NCI-H2029 treated with DMSO at 0.1 percent for 48 hours (cell line): ENCODE measurements around the gene CEP43.

Experiments used
- DNase-seq: peaks from one replicate; lab custom pipeline; 2025; lab: John Stamatoyannopoulos, UW

CEP43 gene, protein sequence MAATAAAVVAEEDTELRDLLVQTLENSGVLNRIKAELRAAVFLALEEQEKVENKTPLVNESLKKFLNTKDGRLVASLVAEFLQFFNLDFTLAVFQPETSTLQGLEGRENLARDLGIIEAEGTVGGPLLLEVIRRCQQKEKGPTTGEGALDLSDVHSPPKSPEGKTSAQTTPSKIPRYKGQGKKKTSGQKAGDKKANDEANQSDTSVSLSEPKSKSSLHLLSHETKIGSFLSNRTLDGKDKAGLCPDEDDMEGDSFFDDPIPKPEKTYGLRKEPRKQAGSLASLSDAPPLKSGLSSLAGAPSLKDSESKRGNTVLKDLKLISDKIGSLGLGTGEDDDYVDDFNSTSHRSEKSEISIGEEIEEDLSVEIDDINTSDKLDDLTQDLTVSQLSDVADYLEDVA

DNA sequence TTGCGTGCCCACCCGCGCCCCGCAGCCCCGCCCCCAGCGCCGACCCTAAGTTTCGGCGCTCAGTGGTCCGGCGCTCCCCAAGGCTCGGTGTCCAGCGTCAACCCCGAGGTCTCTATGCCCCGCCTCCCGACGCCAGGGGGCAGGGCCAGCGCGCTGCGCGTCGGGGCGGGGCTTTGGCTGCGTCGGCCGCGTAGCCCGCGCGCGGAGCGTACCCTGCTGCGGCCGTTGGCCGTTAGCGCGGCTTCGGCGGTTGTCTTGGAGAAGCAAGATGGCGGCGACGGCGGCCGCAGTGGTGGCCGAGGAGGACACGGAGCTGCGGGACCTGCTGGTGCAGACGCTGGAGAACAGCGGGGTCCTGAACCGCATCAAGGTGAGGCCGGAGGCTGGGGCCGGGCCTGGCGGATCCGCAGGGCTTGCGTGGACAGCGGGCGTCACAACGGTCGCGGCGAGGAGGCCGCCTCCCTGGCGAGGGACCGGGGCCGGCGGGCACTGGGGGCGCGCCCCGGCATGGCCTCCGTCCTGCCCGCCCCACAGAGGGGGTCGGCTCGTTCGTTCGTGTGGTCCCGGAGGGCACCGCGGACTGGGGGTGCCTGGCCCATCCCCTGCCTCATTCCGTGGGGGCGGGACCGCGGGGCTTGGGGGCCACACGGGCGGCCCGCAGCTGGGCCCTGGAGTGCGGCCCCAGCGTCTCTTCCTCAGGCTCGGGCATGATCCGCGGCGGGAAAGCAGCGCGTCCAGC, at the start of gene CEP43:
Gene CEP43 (plus strand): TSS at position 253 of the 739 bp plus-strand sequence. CDS start 16 bp downstream, at position 269.
- DNase-seq: peak; percentile 86

DNA sequence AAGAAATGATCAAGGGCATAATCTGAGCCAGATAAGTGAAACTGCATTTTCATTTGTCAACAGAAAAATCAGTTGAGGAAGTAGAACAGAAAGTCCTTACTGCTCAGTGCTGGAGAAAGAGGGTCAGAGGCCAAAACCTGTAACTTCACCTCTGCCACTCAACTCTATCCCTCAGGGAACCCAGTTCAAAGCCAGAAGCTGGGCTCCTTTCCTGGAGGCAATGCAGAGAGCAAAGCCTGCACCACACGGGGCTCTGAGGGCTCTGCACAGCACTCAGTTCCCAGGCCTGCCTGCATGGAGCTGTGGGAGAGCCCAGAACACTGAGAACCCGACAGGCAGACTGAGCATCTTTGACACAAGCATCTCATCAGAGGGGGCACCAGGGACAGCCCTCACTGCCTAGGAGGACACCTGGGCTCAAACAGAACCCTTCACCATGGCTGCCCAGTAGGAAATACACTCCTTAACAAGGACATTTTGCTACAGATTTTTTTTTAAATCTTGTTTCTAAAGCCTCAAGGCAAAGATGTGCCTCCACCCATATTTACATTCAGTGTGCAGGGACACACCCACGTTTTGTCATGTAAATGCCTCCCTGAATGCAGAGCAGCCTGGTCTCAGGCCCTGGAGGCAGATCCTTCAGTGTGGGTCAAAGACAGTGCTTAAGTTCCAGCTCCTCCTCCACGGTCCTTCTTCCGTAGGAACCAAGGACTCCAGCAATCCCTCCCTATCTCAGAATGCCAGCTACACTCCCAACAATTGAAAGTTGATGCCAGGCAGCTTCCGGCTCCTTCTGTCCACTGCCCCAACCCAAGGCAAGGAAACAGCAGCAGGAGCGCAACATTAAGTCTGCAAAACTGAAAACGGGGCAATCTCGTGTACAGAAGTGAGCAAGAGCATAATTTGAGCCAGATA, 49.4 kb upstream of the CEP43 start:
- DNase-seq: no peak

DNA sequence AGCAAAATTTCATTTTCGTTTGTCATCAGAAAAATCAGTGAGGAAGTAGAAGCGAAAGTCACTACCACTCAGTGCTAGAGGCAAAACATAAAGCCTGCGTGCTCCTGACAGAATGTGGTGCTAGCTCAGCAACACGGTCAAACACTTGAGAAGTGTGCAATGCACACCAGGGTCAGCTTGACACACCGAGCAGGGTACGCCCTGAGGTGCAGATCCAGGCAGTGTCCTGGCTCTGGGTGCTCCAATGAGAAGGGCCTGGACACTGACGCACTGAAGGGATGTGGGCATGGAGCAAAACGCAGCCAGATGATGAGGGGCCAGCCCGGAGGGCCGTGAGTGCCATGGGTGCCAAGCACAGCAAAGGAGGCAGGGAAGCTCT, 48.8 kb upstream of the CEP43 start:
- no peak for DNase-seq

DNA sequence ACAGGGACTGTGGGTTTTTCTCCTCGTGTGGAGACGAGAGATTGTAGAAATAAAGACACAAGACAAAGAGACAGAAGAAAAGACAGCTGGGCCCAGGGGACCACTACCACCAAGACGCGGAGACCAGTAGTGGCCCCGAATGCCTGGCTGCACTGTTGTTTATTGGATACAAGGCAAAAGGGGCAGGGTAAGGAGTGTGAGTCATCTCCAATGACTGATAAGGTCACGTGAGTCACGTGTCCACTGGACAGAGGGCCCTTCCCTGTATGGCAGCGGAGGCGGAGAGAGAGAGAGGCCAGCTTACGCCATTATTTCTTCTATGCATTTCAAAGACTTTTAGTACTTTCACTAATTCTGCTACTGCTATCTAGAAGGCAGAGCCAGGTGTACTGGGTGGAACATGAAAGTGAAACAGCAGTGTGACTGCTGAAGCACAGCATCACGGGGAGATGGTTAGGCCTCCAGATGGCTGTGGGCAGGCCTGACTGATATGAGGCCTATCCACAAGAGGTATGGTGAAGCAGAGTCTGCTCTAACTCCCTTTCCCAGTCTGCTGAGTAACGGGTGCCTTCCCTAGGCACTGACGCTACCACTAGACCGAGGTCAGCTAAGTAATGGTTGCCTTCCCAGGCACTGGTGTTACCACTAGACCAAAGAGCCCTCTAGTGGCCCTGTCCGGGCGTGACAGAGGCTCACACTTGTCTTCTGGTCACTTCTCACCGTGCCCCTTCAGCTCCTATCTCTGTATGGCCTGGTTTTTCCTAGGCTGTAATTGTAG, 48.1 kb upstream of the CEP43 start:
- DNase-seq: peak; percentile 59

DNA sequence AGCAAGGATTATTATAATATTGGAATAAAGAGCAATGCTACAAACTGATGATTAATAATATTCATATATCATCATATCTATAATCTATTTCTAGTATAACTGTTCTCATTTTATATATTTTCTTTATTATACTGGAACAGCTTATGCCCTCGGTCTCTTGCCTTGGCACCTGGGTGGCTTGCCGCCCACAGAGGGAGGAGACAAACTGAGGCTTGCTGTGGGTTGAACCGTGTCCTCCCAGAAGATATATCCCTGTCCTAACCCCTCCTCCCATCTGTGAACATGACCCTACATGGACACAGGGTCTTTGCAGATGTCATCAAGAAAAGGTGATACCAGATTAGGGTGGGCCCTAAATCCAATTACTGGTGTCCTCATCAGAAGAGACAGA, 47.5 kb upstream of the CEP43 start:
- no peak for DNase-seq

DNA sequence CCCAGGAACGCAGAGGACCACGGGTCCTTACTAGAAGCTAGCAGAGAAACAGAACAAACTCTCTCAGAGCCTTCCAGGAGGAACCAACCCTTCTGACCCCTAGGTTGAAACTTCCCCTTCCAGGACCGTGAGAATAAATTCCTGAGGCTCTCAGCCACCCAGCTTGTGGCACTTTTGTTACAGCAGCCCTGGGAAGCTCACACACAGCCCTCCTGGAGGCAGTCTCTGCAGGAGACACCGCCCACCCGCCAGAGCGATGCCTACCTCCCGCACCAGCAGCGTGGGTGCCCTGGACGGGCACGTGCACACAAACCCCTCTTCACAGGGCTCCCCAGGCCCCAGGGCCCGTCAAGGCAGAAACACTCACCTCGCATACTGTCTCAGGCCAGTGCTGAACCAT, 47.1 kb upstream of the CEP43 start:
- no peak for DNase-seq

DNA sequence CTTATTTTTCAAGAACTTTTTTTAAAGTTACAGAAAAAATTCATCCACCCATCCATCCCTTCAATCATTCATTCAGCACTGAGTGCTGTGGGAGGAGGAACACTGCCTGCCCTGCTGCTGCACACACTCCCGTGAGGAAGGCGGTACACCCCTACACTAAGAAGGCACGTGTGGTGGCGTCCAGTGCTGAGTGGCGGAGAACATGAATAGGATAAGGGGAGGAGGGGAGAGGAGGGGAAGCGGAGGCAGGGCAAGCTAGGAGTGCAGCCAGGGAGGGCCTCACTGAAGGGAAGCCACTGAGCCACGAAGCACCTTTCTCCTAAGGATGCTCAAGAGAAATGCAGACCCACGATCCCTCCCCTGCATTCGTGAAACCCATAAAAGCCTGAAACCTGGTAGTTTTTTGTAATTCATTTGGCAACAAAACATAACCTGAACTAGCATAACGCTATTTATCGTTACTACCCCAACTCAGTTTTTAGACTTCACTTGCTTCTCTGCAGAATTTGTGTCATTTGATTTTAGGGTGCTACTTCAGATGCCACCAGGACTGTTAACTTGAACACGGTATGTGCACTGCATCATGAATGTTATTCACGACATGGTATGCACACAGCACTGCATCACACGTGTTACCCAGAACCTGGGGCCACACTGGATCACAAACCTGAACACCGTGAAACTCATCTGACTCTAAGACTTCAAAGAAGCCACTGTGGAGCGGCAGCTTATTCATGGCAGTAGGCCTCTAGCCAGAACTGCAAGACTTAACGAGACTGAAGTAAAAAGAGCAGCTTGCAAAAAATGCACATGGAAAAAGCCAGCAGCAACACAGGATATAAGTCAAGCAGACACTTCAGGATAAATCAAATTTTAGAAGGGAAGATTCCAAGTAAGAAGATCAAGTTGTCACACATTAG, 46.4 kb upstream of the CEP43 start:
- DNase-seq: no peak

DNA sequence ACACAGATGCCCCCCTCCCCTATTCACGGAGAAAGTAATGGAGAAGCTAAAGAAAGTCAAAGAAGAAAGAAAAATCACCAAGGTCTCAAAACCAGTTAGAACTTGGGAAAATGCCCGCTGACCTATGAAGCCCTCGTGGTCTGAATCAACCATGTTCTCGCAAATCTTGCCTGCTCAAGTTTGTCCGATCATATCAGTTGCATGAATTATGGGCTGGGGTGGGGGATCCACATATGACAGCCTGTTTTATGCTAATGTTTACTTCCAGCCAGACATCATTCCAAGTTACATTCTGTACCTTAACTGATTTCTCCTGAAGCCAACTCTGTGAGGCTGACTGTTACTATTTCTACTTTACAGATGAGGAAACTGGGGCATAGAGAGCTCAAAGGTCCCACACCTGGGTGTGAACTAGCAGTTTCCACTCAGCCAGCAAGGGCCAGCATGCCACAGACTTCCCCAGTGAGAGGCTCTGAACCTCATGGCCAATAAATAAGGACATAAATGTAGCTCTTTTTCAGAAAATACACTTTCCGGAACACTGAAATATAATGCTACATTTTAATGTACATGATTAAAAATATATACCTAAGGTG, 45.0 kb upstream of the CEP43 start:
- DNase-seq: no peak

DNA sequence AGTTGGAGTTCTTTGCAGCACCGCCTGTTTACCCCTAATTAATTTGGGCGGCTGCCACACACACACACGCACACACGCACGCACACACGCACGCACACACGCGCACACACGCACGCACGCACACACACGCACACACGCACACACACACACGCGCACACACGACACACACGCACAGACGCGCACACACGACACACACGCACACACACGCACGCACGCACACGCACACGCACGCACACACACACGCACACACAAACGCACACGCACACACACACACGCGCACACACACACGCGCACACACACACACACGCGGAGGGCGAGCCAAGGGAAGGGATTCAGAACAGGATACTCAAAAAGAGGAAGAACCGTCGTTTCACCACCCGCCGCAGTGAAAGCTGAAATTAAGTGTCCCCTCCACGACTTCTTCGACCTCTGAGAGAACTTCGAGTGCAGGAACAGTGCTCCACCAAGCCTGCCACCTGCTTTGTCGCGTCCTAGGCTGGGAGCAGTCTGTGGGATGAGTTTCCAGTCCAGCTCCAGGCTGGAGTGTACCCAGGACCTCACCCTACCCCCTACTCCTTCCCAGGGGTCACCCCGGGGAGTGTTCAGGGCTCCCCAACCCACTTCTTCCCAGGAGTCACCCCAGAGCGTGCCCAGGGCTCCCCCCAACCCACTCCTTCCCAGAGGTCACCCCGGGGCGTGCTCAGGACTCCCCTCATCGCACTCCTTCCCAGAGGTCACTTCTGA, 43.9 kb upstream of the CEP43 start:
- DNase-seq: no peak

DNA sequence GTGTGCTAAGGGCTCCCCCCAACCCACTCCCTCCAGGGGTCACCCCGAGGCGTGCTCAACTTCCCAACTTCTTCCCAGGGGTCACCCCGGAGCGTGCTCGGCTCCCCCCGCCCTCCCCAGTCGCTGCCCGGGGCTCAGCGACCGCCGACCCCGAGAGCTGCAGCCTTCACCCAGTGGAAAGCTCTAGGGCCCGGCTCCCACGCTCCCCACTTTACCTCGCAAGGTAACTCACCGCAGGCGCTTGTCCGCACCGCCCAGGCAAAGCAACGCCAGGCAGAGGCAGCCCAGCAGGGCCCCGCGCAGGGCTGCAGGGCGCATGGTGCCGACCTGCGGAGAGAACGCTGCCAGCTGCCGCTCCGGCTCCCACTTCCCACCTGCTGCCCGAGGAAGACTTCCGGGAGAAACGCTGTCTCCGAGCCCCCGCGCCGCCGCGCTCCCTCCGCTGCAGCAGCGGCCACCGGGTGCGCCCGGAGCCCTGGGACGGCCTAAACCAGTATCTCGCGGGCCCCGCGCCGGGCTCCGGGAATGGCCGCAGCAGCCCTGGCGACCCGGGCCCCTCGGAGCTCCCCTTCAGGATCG, 43.2 kb upstream of the CEP43 start:
- peak; percentile 13 for DNase-seq

DNA sequence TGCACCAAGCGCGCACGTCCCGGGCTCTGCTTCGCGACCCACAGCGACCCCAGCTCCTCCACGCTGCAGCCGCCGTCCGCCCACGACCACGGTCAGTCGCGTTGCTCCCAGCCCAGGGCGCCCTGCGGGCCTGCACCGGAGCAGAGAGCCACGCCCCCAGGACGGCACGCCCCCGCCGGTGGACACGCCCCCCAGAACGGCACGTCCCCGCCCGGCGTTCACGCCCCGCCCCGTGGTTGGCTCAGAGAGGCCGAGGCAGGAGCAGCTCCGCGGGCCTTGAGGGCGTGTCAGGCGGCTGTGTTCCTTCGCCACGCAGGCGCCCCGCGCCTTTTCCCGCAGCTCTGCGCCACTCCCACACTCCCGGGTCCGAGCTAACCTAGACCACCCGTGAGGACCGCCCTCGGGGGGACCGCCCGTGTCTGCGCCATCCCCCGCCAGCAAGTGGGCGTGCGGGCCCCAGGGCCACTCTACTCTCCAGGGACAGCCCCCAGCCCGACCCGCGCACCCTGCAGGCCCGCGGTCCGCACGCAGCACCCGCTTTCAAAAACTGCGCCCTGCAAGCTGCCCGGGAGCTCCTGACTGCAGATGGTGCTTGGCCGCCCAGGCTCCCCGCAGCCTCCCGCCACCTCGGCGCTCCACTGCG, 42.6 kb upstream of the CEP43 start, which contains the start of gene RNASET2:
Gene RNASET2 (minus strand): TSS at position 107 of the 643 bp plus-strand sequence. CDS start 368 bp downstream, outside the sequence.
- peak; percentile 81 for DNase-seq

DNA sequence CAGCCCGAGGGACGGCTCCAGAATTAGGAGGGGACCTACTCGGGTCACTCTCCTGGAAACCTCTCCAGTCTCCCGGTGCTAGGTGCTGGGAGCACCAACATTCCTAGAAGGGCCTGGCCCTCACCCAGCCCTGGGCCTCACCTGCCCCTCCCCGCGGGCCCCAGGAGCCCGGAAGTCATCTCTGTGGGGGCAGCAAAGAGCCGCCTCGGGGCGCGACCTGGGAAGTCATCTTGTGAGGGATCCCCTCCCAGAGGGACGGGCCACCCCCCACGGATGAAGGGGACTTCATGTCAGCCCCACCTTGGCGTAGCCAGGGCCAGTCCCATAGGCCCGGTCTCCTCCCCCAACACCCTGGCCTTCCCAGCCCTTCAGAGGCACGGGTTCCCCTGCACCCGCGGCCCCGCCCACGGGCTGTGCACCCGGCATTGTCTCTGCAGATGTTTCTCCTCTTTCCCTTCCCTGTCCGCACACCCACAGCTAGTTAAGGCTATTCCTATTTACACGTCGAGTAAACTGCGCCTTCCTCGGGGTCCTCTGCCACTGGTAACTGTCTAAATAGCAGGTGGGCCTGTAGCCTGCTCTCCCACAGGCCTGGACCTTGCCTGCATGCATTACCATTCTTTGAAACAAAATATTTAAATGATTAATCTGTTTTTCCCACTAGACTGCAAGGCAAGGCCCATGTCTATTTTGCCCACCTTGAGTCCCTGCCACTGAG, 42.0 kb upstream of the CEP43 start:
- DNase-seq: no peak

DNA sequence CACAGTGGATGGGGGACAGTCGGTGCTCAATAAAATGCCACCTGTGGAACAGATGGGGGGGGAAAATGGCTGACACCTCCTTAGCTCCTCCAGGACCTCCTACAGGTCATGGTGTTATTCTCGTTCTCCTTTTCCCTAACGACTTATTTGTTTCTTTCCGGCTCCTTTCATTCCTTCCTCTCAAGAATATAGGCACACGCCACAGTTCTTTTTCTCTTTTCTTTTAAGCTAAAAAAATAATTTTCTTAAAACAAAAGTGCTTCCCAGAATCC, 41.5 kb upstream of the CEP43 start:
- no peak for DNase-seq

DNA sequence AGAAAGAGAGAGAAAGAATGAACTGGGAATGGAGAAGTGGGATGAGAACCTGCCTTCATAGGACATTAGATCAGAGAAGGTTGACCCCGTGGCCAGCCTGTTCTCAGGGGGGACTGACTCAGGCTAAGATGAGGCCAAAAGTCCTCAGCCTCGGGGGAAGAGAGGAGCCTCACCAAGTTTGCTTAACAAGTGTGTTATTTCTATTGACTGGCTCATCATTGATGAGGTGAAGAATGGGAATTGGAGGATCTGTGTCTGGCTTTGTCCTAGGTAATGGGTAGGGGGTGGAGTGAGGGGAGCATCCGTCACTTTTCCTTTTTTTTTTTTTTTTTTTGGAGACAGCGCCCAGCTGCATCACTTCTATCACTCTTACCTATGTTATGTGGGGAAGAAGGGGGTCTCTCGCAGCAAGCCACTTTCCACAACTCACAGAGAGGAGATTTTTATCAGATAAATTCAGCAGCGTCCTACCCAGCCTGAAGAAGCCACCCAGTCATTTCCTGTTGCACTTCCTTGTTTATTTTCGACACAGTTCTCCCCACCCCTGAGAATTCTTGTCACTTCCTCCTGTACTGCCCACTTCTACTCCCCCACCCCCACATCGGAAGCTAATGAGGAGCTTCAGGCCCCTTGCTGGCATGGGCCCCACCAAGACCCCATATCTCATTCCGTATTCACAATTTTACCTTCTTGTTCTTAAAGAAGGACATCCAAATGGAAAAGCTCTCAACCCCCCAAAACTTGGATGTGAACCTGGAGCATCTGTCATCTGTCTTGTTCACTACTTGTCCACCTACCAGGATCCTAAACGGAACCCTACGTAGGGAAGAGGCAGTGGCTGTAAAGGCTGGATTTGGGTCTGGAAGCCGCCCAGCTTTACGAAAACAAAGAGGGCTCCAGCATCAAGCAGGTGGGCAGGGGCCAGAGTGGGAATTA, 40.0 kb upstream of the CEP43 start:
- DNase-seq: no peak

DNA sequence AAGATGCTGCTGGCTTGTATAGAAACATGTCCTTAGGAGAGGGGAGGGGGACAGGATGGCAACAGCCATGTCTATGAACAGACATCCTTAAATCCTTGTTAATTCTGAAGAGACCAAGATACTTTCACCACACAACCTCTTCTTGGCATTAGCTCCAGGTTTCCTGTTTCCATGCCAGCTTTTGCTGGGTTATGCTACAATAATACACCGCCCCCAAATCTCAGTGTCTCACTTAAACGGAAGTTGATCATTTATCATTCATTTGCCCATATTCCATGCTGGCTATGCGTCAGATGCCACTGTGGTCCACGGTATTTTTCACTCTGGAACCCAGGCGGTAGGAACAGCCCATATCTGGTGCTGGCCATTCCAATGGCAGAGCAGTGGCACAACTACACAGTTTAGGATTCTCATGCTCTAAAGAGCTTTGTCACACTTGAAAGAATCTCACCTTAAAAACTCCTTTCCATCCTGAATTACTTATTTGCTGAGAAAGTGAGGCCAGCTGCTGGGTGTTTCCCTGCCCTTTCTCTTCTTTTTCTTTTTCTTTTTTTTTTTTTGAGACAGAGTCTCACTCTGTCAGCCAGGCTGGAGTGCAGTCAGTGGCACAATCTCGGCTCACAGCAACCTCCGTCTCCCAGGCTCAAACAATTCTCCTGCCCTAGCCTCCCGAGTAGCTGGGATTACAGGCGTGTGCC, 39.1 kb upstream of the CEP43 start:
- no peak for DNase-seq

DNA sequence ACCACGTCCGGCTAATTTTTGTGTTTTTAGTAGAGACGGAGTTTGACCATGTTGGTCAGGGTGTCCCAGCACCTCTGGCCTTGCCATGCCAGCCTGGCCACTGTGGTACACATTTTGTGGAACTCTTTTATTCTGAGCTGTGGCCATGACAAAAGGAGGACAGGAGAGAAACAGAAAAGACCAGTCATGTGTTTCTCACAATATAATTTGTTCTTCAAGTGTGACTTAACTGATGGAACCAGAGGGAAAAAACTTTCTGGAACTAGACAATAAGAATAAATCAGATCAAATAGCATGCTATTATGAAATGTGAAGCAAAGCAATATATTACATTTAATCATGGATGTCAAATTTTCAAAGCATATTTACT, 38.6 kb upstream of the CEP43 start:
- no peak for DNase-seq
